ENCODE measurements around the gene ATP6V0E2.

The ATP6V0E2 gene

DNA sequence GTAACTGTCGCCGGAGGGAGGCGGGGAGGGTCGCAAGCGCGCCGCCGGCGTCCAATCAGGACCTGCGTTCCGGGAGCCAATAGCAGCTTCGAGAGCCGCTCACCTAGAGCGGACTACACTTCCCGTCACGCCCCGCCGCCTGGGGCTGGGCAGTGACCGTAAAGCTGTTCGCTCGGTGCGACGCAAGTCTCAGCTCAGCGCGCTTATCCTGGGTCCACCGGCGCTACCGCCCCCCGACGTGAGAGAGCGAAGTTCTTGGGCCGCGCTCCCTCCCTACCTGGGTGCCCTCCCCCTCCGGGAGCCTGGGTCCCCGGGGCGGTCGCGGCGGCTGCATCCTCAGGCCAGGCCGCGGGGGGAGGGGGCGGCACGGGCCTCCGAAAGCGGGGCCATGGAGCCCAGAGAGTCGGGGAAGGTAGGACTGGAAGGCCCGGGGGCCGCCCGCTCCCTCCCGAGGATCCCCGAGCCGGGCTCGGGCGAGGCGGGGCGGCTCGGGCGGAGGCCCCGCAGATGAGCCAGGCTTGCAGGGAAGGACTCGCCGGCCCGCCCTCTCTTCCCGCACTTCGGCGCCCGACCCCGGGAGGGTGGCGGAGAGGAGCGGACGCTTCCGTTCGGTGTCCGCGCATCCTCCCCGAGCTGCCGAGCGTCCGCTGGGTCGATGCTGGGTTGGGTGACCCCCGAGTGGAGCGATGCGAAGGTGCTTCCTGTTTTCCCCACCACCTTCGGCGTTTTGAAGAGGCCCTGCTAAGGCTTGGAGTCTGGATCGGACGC lies 35.4 kb upstream of the ATP6V0E2 start, which contains the start of gene ZNF862:
TSS of gene ZNF862 (plus strand) at position 152 of the 768 bp plus-strand sequence. CDS start at position 389, 237 bp downstream.
- DNase-seq (ENCODE audit: low read depth in 2 of 3, low spot score in 2 of 3): peak; percentile 74 to 92 (median 87)

GRCh38 chr7:149838992-149839408 lies 34.8 kb upstream of the ATP6V0E2 start:
- DNase-seq (ENCODE audit: low read depth in 2 of 3, low spot score in 2 of 3): no peak

GRCh38 chr7:149839933-149840332 lies 33.8 kb upstream of the ATP6V0E2 start:
- DNase-seq (ENCODE audit: low read depth in 2 of 3, low spot score in 2 of 3): no peak

- no peak for DNase-seq (ENCODE audit: low read depth in 2 of 3, low spot score in 2 of 3)
These were observed 30.2 kb upstream of the ATP6V0E2 start for GRCh38 chr7:149843566-149843965.

GRCh38 chr7:149844445-149844844 lies 29.3 kb upstream of the ATP6V0E2 start:
- DNase-seq (ENCODE audit: low read depth in 2 of 3, low spot score in 2 of 3): no peak

DNA sequence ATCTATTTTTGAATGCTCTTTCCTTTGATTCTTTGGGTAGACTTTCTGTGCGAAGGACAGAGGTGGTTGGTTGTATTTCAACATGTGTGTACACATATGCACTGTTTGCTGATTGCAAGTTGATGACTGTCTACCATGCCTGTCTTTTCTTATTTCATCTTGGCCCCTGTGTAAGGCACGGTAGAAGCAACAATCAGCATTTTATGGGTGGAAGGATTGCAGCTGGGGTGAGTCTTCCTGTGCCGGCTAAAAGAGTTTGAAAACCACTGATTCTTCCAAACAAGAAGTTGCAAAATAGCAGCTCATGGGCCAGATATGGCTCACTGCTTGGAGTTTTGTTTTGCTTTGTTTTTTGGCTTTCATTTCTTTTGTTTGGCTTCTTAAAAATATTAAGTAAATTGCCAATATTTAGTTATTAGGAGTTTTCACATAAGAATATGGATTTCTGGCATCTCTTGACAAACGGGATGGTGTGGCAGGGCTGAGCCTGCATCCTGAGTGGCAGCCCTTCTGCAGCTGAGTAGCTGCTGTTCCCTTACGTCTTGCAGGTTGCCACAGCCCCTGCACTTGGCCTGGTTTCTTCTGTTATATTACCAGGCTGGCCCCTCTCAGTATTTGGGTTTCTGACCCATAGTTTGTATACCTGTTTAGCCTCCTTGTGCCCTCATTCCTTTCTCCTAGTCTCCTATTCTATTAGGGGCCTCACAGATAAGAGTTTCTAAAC lies 28.4 kb upstream of the ATP6V0E2 start:
- DNase-seq (ENCODE audit: low read depth in 2 of 3, low spot score in 2 of 3): no peak

- no peak for DNase-seq (ENCODE audit: low read depth in 2 of 3, low spot score in 2 of 3)
These were observed 27.7 kb upstream of the ATP6V0E2 start for GRCh38 chr7:149846021-149846420.

GRCh38 chr7:149846436-149847046 lies 27.2 kb upstream of the ATP6V0E2 start:
- no peak for DNase-seq (ENCODE audit: low read depth in 2 of 3, low spot score in 2 of 3)

DNA sequence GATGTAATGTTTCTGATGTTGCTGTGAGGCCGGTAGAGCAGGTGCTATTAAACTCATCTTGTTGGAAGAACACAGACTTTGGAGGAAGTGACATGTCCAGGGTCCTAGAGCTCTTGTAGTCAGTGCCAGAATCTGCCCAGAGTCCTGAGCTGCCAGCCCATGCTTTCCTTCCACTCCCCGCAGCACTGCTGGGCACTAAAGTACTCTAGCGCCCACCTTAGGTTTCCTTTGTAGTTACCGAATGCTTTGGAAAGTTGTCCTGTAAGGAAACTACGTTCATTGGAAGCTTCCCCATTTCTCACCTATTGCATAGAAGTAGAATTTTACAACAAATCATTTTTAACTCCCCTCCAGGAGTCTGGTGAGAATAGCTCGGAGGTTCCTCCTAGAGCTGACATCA lies 24.6 kb upstream of the ATP6V0E2 start:
- no peak for DNase-seq (ENCODE audit: low read depth in 2 of 3, low spot score in 2 of 3)

DNA sequence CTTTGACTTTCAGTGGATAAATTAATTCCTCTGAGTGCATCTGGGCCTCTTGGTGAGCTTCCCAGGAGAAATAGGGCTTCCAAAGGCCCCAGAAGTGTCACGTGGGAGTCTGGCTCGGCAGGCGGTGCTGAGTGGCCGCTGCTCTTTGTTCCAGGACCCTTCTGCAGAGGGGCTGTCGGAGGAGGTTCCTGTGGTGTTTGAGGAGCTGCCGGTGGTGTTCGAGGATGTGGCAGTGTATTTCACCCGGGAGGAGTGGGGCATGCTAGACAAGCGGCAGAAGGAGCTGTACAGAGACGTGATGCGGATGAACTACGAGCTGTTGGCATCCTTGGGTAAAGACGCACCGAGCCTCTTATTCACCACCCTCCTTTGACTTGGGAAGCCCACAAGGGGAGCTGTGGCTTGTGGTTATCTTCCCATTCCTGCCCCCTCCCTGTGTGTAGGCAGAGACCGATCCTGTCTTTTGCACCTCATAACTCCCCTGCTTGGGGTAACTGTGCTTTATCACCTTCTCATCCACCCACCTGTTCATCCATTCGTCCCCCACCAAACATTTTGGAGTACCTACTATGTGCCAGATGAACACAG lies 23.7 kb upstream of the ATP6V0E2 start:
- DNase-seq (ENCODE audit: low read depth in 2 of 3, low spot score in 2 of 3): no peak

DNA sequence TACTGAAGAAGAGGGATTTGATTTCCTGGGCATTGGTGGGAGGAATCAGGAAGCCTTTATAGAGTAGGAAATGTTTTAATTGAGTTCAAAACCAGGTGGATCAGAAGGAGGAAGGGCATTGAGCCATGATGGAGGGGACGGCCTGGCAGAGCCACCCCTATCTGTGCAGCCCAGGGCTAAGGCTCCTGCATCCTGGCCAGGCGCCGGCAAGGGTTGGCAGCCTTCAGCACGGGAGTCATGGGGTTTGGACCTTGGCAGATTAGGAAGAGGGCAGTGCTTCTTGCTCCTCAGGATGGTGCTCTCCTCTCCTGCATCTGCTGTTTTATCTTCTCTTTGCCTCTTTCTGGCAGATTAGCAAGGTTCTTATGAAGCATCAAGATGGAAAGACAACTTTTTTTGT lies 23.1 kb upstream of the ATP6V0E2 start:
- DNase-seq (ENCODE audit: low read depth in 2 of 3, low spot score in 2 of 3): no peak

- DNase-seq (ENCODE audit: low read depth in 2 of 3, low spot score in 2 of 3): no peak
These were observed 22.3 kb upstream of the ATP6V0E2 start for GRCh38 chr7:149851449-149851848.

- DNase-seq (ENCODE audit: low read depth in 2 of 3, low spot score in 2 of 3): no peak
These were observed 20.6 kb upstream of the ATP6V0E2 start for GRCh38 chr7:149853157-149853556.

DNA sequence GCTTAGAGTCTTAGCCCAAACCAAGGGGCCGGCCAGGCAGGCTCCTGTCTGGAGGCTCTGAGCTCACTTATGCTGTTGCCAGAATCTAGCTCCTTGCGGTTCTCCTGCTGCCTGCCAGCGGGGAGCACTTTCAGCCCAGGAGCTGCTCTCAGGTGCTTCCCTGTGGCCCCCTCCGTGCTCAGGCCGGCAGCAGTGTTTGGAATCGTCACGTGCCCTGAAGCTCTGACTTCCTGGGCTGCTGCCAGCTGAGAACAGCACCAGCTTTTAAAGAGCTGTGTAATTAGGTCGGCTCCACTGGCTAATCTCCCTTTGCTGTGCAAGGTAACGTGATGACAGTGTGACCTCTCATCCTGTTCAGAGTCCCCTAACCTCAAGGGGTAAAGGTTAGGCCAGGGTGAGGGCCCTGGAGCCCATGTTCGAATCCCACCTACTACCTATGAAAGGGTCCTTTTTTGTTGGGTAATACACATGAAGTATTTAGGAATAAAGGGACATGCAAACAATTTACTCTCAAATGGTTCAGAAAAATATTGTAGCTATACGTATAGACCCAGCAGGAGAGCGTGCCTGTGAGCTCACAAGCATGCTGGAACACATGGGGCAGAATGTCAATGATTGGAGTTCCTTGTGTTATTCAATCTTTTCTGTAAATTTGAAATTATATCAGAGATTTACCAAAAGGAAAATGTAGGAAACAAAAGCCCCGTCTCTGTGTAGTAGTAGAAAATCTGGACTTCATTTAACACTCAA lies 19.0 kb upstream of the ATP6V0E2 start:
- DNase-seq (ENCODE audit: low read depth in 2 of 3, low spot score in 2 of 3): no peak

DNA sequence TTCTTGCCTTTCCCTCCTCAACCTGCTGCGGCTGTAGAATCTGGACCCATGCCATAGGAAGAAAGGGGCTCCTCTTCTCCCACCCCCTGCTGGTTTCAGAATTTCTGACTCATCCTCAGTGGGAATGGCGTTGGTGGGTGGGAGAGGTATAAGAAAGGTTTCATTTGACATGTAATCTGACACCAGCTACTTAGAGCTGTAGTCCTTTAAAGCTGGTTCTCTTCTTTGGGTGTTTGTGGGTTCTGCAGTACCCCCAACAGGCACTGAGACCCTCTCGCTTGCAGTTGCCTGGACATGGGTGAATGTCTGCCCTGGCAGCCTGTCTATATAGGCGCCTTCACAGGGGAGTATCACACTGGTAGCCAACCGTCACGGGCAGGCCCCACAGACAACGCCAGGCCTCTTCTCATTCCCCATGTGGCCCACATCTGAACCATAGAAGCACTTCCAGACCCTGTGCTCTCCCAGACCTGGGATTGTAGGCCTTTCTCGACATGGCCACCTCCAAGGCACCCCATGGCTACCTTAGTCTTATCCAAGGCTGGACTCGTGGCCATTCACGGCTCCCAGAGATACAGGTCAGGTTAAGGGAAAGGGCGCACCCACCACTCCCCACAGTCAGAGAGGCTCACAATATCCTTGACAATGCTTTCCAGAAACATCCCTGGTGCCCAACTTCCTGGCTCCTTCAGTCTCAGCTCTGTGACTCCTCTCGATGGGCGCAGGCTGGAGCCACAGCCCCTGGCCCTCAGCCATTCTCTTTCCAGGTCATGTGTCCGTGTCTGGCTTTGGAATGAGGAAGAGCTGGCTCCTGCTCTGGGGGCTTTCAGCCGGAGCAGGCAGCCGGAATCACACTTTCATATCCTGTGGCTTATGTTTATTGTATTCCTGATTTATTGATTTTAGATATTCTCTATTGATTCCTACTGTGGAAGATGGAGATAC lies 18.1 kb upstream of the ATP6V0E2 start:
- no peak for DNase-seq (ENCODE audit: low read depth in 2 of 3, low spot score in 2 of 3)

DNA sequence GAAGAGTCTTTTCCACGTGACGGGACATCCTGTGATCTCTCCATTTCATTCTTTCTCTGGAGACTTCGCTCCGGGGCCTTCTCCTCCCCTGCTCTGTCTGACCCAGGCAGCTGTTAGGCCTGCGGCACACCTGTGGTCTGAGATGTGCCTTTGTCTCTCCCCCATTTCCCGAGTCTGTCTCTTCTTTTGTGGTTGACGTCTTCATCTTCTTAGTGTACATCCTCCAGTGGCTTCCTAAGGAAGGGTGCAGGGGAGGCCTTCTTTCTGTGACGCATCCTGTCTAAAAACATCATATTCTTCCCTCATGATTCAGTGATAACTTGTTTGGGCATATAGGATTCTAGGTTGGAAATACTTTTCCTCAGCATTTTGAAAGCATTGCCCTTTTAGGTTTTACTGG lies 17.2 kb upstream of the ATP6V0E2 start:
- no peak for DNase-seq (ENCODE audit: low read depth in 2 of 3, low spot score in 2 of 3)

- DNase-seq (ENCODE audit: low read depth in 2 of 3, low spot score in 2 of 3): no peak
These were observed 14.4 kb upstream of the ATP6V0E2 start for GRCh38 chr7:149859369-149859768.

GRCh38 chr7:149859876-149860275 lies 13.9 kb upstream of the ATP6V0E2 start:
- no peak for DNase-seq (ENCODE audit: low read depth in 2 of 3, low spot score in 2 of 3)

DNA sequence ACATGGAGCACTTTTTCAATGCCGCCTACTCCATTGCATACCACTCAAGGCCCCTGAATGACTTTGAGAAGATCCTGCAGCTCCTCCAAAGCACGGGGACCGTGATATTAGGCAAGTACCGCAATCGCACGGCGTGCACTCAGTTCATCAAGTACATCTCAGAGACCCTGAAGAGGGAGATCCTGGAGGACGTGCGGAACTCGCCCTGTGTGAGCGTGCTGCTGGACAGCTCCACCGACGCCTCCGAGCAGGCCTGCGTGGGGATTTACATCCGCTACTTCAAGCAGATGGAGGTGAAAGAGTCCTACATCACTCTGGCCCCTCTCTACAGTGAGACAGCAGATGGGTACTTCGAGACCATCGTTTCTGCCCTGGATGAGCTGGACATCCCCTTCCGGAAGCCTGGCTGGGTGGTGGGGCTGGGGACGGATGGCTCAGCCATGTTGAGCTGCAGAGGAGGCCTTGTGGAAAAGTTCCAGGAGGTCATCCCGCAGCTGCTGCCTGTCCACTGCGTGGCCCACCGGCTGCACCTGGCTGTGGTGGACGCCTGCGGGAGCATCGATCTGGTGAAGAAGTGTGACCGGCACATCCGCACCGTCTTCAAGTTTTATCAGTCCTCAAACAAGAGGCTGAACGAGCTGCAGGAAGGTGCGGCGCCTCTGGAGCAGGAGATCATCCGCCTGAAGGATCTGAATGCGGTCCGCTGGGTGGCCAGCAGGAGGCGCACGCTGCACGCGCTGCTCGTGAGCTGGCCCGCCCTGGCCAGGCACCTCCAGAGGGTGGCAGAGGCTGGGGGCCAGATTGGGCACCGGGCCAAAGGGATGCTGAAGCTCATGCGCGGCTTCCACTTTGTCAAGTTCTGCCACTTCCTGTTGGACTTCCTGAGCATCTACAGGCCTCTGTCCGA lies 12.7 kb upstream of the ATP6V0E2 start:
- DNase-seq (ENCODE audit: low read depth in 2 of 3, low spot score in 2 of 3): no peak

All from activated CD8-positive, alpha-beta memory T cell treated with anti-CD3 and anti-CD28 coated beads for 48 hours (primary cell).